HepG2 (cell line): ENCODE data around the gene GSDME.

Source experiments
- DPF2 ChIP-seq: sonication (generic); formaldehyde crosslinking; IDR thresholded peaks from 2 replicates; pipeline ENCODE4 v1.4.0; 2020; ENCODE audit warnings: mild to moderate bottlenecking, low read depth, missing genetic modification reagents, borderline replicate concordance
- POLR2A ChIP-seq, 2 experiments: IDR thresholded peaks; 2 replicates each; pipeline ENCODE4 v1.6.1; 2011; ENCODE audit warnings: low read depth in 2 of 2, low read length in 2 of 2, mild to moderate bottlenecking in 1 of 2, moderate library complexity in 1 of 2; ENCODE audit not compliant: insufficient read depth in 1 of 2
- ZNF232 ChIP-seq: sonication (generic); formaldehyde crosslinking; IDR thresholded peaks from 2 replicates; pipeline ENCODE4 v1.4.0; 2020; ENCODE audit warnings: missing genetic modification reagents, borderline replicate concordance

GRCh38 chr7:24799506-24799905 lies 42.2 kb upstream of the GSDME start:
- TF ChIP-seq DPF2 (CRISPR knock-in tag): no peak
- TF ChIP-seq POLR2A (IDR thresholded peaks at IDR 0.05; ENCODE audit: insufficient read depth in 1 of 2, low read depth in 2 of 2, low read length in 2 of 2): no peak
- TF ChIP-seq ZNF232 (CRISPR knock-in tag): no peak
